Endothelial cell (in vitro differentiated cells): ENCODE measurements around the gene TIMM8B. TPM values are rescaled to one million over a fixed set of nuclear protein-coding genes. Genes with fewer than 3 reads are reported as not detected.

ENCODE experiments used
- DNase-seq: peaks from one replicate; pipeline ENCODE4 v3.0.0; 2021; ENCODE audit warnings: low spot score
- H3K27ac Mint-ChIP-seq: one replicate; pipeline ENCODE4 v1.8.0; 2021; ENCODE audit warnings: mixed read lengths, inconsistent platforms; ENCODE audit not compliant: unreplicated experiment
- H3K27me3 Mint-ChIP-seq: one replicate; pipeline ENCODE4 v1.8.0; 2021; ENCODE audit warnings: mild to moderate bottlenecking, moderate library complexity, mixed read lengths, inconsistent platforms; ENCODE audit not compliant: unreplicated experiment
- H3K36me3 Mint-ChIP-seq: one replicate; pipeline ENCODE4 v1.8.0; 2021; ENCODE audit warnings: mild to moderate bottlenecking, low read depth, mixed read lengths, inconsistent platforms; ENCODE audit not compliant: unreplicated experiment
- H3K4me1 Mint-ChIP-seq: one replicate; pipeline ENCODE4 v1.8.0; 2021; ENCODE audit warnings: mild to moderate bottlenecking, mixed read lengths, inconsistent platforms; ENCODE audit not compliant: unreplicated experiment
- H3K4me3 Mint-ChIP-seq: one replicate; pipeline ENCODE4 v1.8.0; 2021; ENCODE audit warnings: mild to moderate bottlenecking, mixed read lengths, inconsistent platforms; ENCODE audit not compliant: unreplicated experiment
- H3K9me3 Mint-ChIP-seq: one replicate; pipeline ENCODE4 v1.8.0; 2021; ENCODE audit warnings: mixed read lengths, inconsistent platforms; ENCODE audit not compliant: unreplicated experiment
- total RNA-seq: library from RNA; stranded (reverse); fragmentation: NEBNext Ultra II Directional; extraction: Animal tissue kit (Norgen Biotek cat#: 25700); gene quantifications from one replicate; pipeline ENCODE4 v1.2.1, GENCODE V29; 2021; ENCODE audit not compliant: unreplicated experiment
- TF ChIP-seq, protein P1 (sequence below): fragments of 200-600 bp; sonication (generic); IDR thresholded peaks from one replicate; pipeline ENCODE4 v1.5.0; 2021; ENCODE audit warnings: antibody characterized with exemption; ENCODE audit not compliant: unreplicated experiment

The TIMM8B gene
- total RNA-seq, 1 donor from 2014 or later: 49.6 TPM

DNA sequence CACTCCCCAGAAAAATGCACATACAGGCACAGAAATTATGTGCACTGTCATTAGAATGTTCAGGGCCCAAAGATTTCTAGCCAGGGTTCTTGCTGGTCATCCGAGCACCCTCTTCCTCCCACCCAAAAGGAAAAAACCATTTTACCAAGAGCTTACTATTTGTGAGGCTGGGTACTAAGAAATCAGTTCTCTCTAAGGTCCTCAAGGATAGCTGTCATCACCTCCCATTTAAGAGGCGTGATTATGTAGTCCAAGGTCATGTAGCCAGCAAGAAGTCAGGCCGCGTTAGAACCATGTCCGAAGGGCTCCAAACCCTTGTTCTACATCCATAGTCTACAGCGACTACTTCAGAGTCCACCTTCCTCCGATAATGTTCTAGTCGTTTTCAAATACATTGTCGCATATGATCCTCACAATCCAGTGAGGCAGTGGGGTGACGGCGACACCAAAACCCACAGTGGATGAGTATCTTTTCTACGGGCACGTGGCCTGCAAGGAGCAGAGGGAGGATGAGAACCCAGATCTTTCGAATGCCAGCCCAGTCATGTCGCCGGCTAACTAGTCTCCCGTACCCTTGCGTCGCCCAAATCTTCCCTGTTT is 634 bp downstream of the TIMM8B start:
- peak overlapping the region; percentile 99 for H3K4me3 Mint-ChIP-seq
- TF ChIP-seq, protein P1, sequence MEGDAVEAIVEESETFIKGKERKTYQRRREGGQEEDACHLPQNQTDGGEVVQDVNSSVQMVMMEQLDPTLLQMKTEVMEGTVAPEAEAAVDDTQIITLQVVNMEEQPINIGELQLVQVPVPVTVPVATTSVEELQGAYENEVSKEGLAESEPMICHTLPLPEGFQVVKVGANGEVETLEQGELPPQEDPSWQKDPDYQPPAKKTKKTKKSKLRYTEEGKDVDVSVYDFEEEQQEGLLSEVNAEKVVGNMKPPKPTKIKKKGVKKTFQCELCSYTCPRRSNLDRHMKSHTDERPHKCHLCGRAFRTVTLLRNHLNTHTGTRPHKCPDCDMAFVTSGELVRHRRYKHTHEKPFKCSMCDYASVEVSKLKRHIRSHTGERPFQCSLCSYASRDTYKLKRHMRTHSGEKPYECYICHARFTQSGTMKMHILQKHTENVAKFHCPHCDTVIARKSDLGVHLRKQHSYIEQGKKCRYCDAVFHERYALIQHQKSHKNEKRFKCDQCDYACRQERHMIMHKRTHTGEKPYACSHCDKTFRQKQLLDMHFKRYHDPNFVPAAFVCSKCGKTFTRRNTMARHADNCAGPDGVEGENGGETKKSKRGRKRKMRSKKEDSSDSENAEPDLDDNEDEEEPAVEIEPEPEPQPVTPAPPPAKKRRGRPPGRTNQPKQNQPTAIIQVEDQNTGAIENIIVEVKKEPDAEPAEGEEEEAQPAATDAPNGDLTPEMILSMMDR: no peak
- no peaks in the 10 kb centered on the region for H3K9me3 Mint-ChIP-seq
- H3K4me1 Mint-ChIP-seq: peaks cover 21% of the 10 kb centered on the region
- H3K36me3 Mint-ChIP-seq: peaks cover 20% of the 10 kb centered on the region
- no peak for DNase-seq
- H3K27ac Mint-ChIP-seq: peak overlapping the region; percentile 95
- peaks cover 3% of the 10 kb centered on the region for H3K27me3 Mint-ChIP-seq

DNA sequence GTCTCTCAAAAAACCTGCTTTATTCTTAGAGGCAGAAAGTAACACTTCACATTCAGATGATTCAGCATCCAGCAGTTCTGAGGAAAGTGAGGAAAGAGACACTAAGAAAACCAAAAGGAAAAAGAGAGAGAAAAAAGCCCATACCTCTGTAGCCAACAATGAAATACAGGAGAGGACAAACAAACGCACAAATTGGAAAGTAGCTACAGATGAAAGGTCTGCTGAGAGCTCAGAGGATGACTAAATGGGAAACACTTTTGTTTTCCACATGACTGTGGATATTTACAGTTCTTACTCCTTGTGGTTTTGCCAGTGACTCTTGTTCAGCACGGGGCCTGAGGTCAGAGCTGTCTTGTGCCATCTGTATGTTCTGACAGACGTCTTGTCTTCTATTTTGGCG is 3.8 kb downstream of the TIMM8B start:
- DNase-seq: no peak
- H3K9me3 Mint-ChIP-seq: no peaks in the 10 kb centered on the region
- H3K4me1 Mint-ChIP-seq: peaks cover 21% of the 10 kb centered on the region
- H3K27me3 Mint-ChIP-seq: peaks cover 3% of the 10 kb centered on the region
- peaks cover 15% of the 10 kb centered on the region for H3K36me3 Mint-ChIP-seq
- H3K27ac Mint-ChIP-seq: no peak overlapping the region
- TF ChIP-seq, protein P1: no peak
- H3K4me3 Mint-ChIP-seq: peak overlapping the region; percentile 11

DNA sequence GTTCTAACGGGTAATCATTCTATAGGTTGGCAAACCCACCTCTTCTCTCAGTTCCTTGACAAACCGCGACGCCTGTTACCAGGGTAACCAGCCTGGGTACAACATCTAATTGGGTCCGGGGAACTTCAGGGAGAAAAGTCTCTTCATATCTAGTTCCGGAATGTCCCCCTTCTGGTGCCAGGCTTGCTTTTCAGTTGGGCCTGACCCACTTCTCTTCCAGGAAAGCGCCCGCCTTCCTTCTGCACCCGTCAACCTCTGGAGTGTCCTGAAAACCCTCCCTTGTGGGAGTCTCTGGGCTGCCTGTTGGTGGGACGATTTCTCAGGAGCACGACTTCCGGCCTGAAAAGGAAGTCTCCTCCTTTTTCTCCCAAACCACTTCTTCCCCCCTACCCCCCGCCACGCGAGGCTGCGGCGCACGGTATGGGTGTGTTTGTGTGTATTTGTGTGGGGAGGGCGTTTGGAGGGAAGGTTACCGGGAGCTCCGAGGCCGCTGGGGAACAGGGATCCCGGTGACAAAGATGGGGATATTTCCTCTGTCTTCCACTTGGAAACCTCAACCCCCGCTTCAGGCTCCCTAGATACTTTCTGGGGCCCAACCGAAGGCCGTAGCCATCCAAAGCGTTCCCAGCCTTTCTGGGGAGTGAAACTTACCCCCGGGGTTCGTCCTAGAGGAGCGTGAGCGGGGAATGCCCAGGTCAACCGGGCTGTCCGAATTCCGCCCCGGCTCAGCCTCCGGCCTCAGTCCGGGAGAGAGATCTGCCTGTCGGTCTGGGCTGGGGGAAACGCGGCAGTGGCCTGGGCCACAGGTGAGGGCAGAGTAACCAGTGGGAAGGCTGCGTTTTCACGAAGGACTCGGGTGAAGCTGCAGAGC is 12.4 kb downstream of the TIMM8B start, which contains the start of the genes NKAPD1 and PIH1D2:
Gene NKAPD1 (plus strand): TSS at position 359 of the 871 bp plus-strand sequence. CDS start 1,276 bp downstream, outside the sequence.
Gene PIH1D2 (minus strand): TSS at position 77 of the 871 bp plus-strand sequence. CDS start 843 bp downstream, outside the sequence.
- TF ChIP-seq, protein P1: no peak
- no peaks in the 10 kb centered on the region for H3K27me3 Mint-ChIP-seq
- peaks cover 18% of the 10 kb centered on the region for H3K4me1 Mint-ChIP-seq
- no peaks in the 10 kb centered on the region for H3K36me3 Mint-ChIP-seq
- H3K9me3 Mint-ChIP-seq: no peaks in the 10 kb centered on the region
- H3K4me3 Mint-ChIP-seq: peak within 1 kb of the TSS; percentile 97
- peak; percentile 71 for DNase-seq
- peak within 1 kb of the TSS; percentile 97 for H3K27ac Mint-ChIP-seq

DNA sequence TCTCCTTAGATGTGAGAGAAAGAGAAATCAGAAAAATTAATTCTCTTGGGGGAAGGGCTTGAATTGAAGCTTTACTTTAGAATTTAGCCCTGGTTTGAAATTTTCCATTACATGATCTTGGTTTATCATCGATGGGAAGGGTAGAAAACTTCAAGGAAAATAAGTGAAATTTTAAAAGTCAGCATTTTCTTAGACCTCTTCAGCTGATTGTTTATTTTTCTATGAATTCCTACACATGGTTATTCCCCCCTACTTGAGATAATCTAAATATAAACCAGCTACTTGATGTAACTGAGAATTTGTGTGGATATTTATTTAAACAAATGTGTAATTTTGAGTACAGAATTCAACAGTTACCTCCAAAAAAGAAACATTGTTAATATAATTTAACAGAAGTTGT is 23.6 kb downstream of the TIMM8B start:
- H3K36me3 Mint-ChIP-seq: peaks cover 5% of the 10 kb centered on the region
- no peak overlapping the region for H3K27ac Mint-ChIP-seq
- TF ChIP-seq, protein P1: no peak
- H3K9me3 Mint-ChIP-seq: no peaks in the 10 kb centered on the region
- H3K4me1 Mint-ChIP-seq: no peaks in the 10 kb centered on the region
- no peaks in the 10 kb centered on the region for H3K27me3 Mint-ChIP-seq
- DNase-seq: no peak
- H3K4me3 Mint-ChIP-seq: no peak overlapping the region

DNA sequence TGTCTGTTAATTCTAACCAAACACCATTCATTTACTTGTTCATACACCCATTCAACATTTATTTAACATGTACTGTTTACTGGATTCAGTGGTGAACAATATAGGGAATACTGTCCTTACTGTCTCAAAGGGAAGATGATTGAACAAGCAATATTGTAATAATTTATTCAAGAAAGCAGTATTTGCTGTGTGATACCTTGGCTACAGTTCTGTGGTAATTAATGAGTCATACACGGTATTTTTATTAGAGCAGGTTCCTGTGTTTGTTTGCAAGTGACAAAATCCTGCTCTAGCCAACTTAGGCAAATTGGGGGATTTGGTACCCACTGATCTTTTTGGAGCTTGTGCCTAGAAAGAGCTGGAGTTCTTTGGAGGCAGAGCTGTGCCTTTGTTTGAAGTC is 28.5 kb downstream of the TIMM8B start:
- Mint-ChIP-seq H3K36me3 (peaks cover 12% of the 10 kb centered on the region), H3K27me3 (no peaks in the 10 kb centered on the region), H3K4me3 (no peak overlapping the region), H3K4me1 (no peaks in the 10 kb centered on the region), H3K27ac (no peak overlapping the region), H3K9me3 (no peaks in the 10 kb centered on the region)
- no peak for DNase-seq
- TF ChIP-seq, protein P1: no peak
